Measurements from ENCODE around the gene ARID3A. TPM values are rescaled to one million over a fixed set of nuclear protein-coding genes. Genes with fewer than 3 reads are reported as not detected.

Gene ARID3A
- total and polyA plus RNA-seq, 2 of the 4 experiments (the other 2 are of a cell fraction) = 16.0 to 23.1 TPM

DNA sequence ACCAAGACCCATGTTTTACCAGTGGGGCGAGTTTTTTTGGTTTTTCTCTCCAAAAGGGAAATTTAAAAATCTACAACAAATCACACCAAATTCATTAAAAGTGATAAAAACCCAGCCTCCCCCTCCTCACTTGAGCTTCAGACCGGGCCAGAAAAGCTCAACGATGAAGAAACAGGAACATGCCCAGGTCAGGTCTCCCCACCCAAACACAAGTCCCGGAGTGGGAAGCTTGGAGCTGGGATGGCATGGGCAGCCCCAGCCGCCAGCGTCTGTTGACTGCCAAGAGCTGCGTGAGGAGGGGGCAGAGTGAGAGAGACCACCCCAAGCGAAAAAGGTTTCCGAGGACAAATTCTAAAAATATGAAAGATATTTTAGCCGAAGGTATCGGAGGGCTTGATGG is 28.8 kb upstream of the ARID3A start:
- dilution Hi-C loops (cut with HindIII; ENCODE audit: low sequenced_read_pairs, unreplicated experiment) (no loop called here), intact Hi-C loops (cut with micrococcal nuclease) (no loop called here), in situ Hi-C loops (cut with MboI; ENCODE audit: low sequenced_read_pairs) (no loop called here)
- WGBS, 2 experiments (ENCODE audit: extremely low coverage in 2 of 2, insufficient read length in 1 of 2) = 89% methylated on average over 1 of the region's 11 CpGs; no CpG with 5 or more reads in 1 of the 2 experiments
- H2BK15ac ChIP-seq (ENCODE audit: low read depth, low read length) = no peak overlapping the region
- H3K36me3 ChIP-seq (ENCODE audit: control insufficient read depth, insufficient read depth, low read length) = peaks cover 24% of the 10 kb centered on the region; the same call in 1 of the 2 replicates
- no peak overlapping the region for H4K91ac ChIP-seq (ENCODE audit: insufficient read depth, low read depth, low read length)
- no peak overlapping the region for H2BK120ac ChIP-seq (ENCODE audit: low read depth, low read length)
- BruUV-seq (replicated peaks) = no TSS peak
- DNase-seq (no peak), ATAC-seq (ENCODE audit: low read depth) (no peak)
- no peak overlapping the region for H2AK9ac ChIP-seq (replicated peaks; ENCODE audit: low read depth, low read length, poor library complexity)
- H3K27me3 ChIP-seq (ENCODE audit: control insufficient read depth, insufficient read depth, low read length) = no peaks in the 10 kb centered on the region
- H3K9me3 ChIP-seq (ENCODE audit: control insufficient read depth, insufficient read depth, low read length) = no peaks in the 10 kb centered on the region
- peaks cover 23% of the 10 kb centered on the region for H4K20me1 ChIP-seq (ENCODE audit: insufficient read depth, low read length)
- ChIA-PET POLR2A (ENCODE audit: unreplicated experiment) (no interaction called here), CTCF (no interaction called here)
- H3K4ac ChIP-seq (ENCODE audit: low read depth, low read length) = no peak overlapping the region
- H3K4me2 ChIP-seq (ENCODE audit: low read depth, low read length) = no peak overlapping the region
- no peak overlapping the region for H2BK5ac ChIP-seq (ENCODE audit: low read depth, low read length, poor library complexity, severe bottlenecking)
- H3K79me1 ChIP-seq (ENCODE audit: low read depth in 1 of 2, low read length in 2 of 2) = peaks cover 0 to 20% of the 10 kb centered on the region in 2 experiments; a peak in 3 of 4 replicates
- no peak overlapping the region for H4K8ac ChIP-seq (ENCODE audit: low read depth in 2 of 2, low read length in 2 of 2)
- H3K4me3 ChIP-seq (ENCODE audit: insufficient read depth, low read depth, low read length) = no peak overlapping the region
- H3K27ac ChIP-seq (ENCODE audit: insufficient read depth, low read length) = no peak overlapping the region
- H2BK20ac ChIP-seq (ENCODE audit: low read depth, low read length) = no peak overlapping the region
- no peak overlapping the region for H2AK5ac ChIP-seq (ENCODE audit: low read depth, low read length)
- H2AFZ ChIP-seq (replicated peaks; ENCODE audit: low read length, poor library complexity) = no peak overlapping the region
- no peak overlapping the region for H3K18ac ChIP-seq (ENCODE audit: low read depth, low read length)
- TF ChIP-seq FOS (IDR thresholded peaks at IDR 0.05; ENCODE audit: low read depth, low read length) = no peak
- TF ChIP-seq, protein P1, sequence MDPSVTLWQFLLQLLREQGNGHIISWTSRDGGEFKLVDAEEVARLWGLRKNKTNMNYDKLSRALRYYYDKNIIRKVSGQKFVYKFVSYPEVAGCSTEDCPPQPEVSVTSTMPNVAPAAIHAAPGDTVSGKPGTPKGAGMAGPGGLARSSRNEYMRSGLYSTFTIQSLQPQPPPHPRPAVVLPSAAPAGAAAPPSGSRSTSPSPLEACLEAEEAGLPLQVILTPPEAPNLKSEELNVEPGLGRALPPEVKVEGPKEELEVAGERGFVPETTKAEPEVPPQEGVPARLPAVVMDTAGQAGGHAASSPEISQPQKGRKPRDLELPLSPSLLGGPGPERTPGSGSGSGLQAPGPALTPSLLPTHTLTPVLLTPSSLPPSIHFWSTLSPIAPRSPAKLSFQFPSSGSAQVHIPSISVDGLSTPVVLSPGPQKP (IDR thresholded peaks at IDR 0.05; ENCODE audit: borderline replicate concordance, low read depth, low read length) = no peak
- no peak for TF ChIP-seq MAZ (IDR thresholded peaks at IDR 0.05; ENCODE audit: borderline replicate concordance, low read depth, low read length)
- TF ChIP-seq RCOR1 (IDR thresholded peaks at IDR 0.05; ENCODE audit: insufficient replicate concordance, low read length) = no peak
- TF ChIP-seq RFX5 (IDR thresholded peaks at IDR 0.05; ENCODE audit: low read depth, low read length) = no peak
- no peak for TF ChIP-seq CHD1 (IDR thresholded peaks at IDR 0.05; ENCODE audit: low read depth, low read length)
- TF ChIP-seq SMC3 (IDR thresholded peaks at IDR 0.05; ENCODE audit: low read depth, low read length) = no peak
- no peak for TF ChIP-seq RAD21 (IDR thresholded peaks at IDR 0.05; ENCODE audit: low read length)
- TF ChIP-seq POLR2A (IDR thresholded peaks at IDR 0.05; ENCODE audit: low read depth, low read length) = no peak
- TF ChIP-seq, protein P2, sequence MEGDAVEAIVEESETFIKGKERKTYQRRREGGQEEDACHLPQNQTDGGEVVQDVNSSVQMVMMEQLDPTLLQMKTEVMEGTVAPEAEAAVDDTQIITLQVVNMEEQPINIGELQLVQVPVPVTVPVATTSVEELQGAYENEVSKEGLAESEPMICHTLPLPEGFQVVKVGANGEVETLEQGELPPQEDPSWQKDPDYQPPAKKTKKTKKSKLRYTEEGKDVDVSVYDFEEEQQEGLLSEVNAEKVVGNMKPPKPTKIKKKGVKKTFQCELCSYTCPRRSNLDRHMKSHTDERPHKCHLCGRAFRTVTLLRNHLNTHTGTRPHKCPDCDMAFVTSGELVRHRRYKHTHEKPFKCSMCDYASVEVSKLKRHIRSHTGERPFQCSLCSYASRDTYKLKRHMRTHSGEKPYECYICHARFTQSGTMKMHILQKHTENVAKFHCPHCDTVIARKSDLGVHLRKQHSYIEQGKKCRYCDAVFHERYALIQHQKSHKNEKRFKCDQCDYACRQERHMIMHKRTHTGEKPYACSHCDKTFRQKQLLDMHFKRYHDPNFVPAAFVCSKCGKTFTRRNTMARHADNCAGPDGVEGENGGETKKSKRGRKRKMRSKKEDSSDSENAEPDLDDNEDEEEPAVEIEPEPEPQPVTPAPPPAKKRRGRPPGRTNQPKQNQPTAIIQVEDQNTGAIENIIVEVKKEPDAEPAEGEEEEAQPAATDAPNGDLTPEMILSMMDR (conservative IDR thresholded peaks at IDR 0.05; ENCODE audit: low read depth, low read length) = no peak
- TF ChIP-seq BHLHE40 (IDR thresholded peaks at IDR 0.05; ENCODE audit: low read depth, low read length) = no peak
- TF ChIP-seq, protein P3, sequence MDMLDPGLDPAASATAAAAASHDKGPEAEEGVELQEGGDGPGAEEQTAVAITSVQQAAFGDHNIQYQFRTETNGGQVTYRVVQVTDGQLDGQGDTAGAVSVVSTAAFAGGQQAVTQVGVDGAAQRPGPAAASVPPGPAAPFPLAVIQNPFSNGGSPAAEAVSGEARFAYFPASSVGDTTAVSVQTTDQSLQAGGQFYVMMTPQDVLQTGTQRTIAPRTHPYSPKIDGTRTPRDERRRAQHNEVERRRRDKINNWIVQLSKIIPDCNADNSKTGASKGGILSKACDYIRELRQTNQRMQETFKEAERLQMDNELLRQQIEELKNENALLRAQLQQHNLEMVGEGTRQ (IDR thresholded peaks at IDR 0.05; ENCODE audit: low read depth, low read length) = no peak
- no peak for TF ChIP-seq NFE2L2 (IDR thresholded peaks at IDR 0.05; ENCODE audit: low read depth, low read length)
- H3K4me1 ChIP-seq (ENCODE audit: control insufficient read depth, insufficient read depth, low read length) = no peaks in the 10 kb centered on the region
- no peak overlapping the region for H3K9ac ChIP-seq (ENCODE audit: low read depth, low read length)
- no peak overlapping the region for H4K5ac ChIP-seq (ENCODE audit: low read depth, low read length)
- H3K9me1 ChIP-seq (ENCODE audit: insufficient read depth, low read length) = peaks cover 6% of the 10 kb centered on the region
- H3K23ac ChIP-seq (ENCODE audit: low read depth, low read length) = no peak overlapping the region
- H3K56ac ChIP-seq (ENCODE audit: extremely low read depth, insufficient read depth, low read length) = no peak overlapping the region
- H3K14ac ChIP-seq (replicated peaks; ENCODE audit: low read depth, low read length) = no peak overlapping the region

Data from IMR-90 (cell line).